H1 (cell line): Measurements from ENCODE around the gene ZNF106.

Experiments
- CEBPB ChIP-seq: IDR thresholded peaks from 2 replicates; pipeline ENCODE4 v1.6.1; 2012; ENCODE audit warnings: low read depth, low read length
- EP300 ChIP-seq, 2 experiments: IDR thresholded peaks; 1 replicate in 1 of 2; 2 replicates in 1 of 2; pipeline ENCODE4 v1.6.1; 2011 to 2012; ENCODE audit warnings: low read depth in 2 of 2, low read length in 2 of 2, mild to moderate bottlenecking in 2 of 2, borderline replicate concordance in 1 of 2, inconsistent platforms in 1 of 2, moderate library complexity in 1 of 2
- EZH2 ChIP-seq: fragments of 200-600 bp; sonication (generic); IDR thresholded peaks from 2 replicates; pipeline ENCODE4 v1.7.1; 2012; ENCODE audit warnings: low read depth, mild to moderate bottlenecking, moderate library complexity, low read length, inconsistent platforms; ENCODE audit not compliant: severe bottlenecking
- GABPA ChIP-seq: IDR thresholded peaks from 2 replicates; pipeline ENCODE4 v1.6.1; 2011; ENCODE audit warnings: mild to moderate bottlenecking, low read length, moderate library complexity, borderline replicate concordance; ENCODE audit not compliant: insufficient read depth
- JUN ChIP-seq: IDR thresholded peaks from 2 replicates; pipeline ENCODE4 v1.6.1; 2011; ENCODE audit warnings: low read depth, mild to moderate bottlenecking, improper control_type of control experiment, low read length
- JUND ChIP-seq: IDR thresholded peaks from 2 replicates; pipeline ENCODE4 v1.6.1; 2011; ENCODE audit warnings: mild to moderate bottlenecking, improper control_type of control experiment, low read length
- PHF8 ChIP-seq: fragments of 200-600 bp; sonication (generic); conservative IDR thresholded peaks from 2 replicates; pipeline ENCODE4 v1.7.1; 2012; ENCODE audit warnings: low read depth, mild to moderate bottlenecking, inconsistent platforms, low read length, moderate library complexity
- POLR2A ChIP-seq, 2 experiments: IDR thresholded peaks; 1 replicate in 1 of 2; 2 replicates in 1 of 2; pipeline ENCODE4 v1.6.1; 2011; ENCODE audit warnings: low read depth in 2 of 2, low read length in 2 of 2, mild to moderate bottlenecking in 2 of 2; ENCODE audit errors: control extremely low read depth in 1 of 2
- POLR2AphosphoS5 ChIP-seq: IDR thresholded peaks from 2 replicates; pipeline ENCODE4 v1.6.1; 2011; ENCODE audit warnings: low read depth, low read length
- SIN3A ChIP-seq, 2 experiments: IDR thresholded peaks in 1 of 2; conservative IDR thresholded peaks in 1 of 2; 2 replicates each; pipeline ENCODE4 v1.6.1; 2011 to 2012; ENCODE audit warnings: low read length in 2 of 2, improper control_type of control experiment in 1 of 2, low read depth in 1 of 2, mild to moderate bottlenecking in 1 of 2
- SIX5 ChIP-seq: IDR thresholded peaks from 2 replicates; pipeline ENCODE4 v1.6.1; 2011; ENCODE audit warnings: mild to moderate bottlenecking, low read depth, low read length
- TF ChIP-seq, protein P1 (sequence below): IDR thresholded peaks from 2 replicates; pipeline ENCODE4 v1.6.1; 2011; ENCODE audit warnings: low read length, improper control_type of control experiment

DNA sequence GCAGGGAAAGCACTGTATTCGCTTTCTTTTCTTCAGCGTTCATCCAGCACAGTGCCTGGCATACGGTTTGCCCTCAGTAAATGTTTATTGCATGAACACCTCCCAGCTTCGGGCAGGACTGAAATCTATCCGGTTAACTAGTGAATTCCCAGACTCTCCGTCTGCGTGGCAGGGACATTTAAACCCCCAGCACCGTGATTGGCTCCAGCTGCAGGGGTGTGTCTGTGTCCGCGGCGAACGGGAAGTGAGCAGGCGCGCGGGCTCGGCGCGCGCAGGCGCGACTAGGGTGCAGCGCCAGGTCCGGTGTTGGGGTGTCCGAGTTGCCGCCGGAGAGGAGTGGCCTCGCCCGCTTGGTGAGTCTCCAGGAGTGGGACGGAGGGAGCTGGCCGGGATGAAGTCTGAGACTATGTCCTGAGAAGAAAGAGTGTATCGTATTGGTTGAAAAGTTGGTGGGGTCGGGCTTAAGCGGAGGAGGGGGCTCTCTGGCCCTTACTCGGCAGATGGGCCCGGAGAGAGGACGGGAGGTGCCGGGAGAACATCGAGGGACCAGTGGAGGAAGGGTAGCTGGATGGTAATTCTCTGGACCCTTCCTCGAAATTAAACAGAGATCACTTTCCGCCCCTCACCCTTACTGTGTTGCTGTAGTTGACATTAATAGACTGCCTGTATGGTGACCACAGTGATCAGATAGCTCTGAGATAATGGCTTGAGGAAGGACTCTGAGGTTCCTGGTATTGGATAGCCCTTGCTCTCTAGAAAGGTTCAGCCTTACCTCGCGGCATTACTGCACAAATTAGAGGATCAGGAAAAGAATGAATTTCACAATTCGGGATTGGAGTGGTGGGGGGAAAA lies 4.6 kb upstream of the ZNF106 start, which contains the start of gene SNAP23:
- TF ChIP-seq EP300 (IDR thresholded peaks at IDR 0.05; ENCODE audit: borderline replicate concordance in 1 of 2, low read depth in 2 of 2, low read length in 2 of 2) (no peak), CEBPB (no peak), POLR2AphosphoS5 (peak; percentile 81), POLR2A (IDR thresholded peaks at IDR 0.05; ENCODE audit: control extremely low read depth in 1 of 2, low read depth in 2 of 2, low read length in 2 of 2) (peak; percentile 45 to 67), GABPA (no peak), JUN (no peak), SIX5 (no peak), SIN3A (conservative IDR thresholded peaks at IDR 0.05 in 1 of 2, IDR thresholded peaks at IDR 0.05 in 1 of 2; ENCODE audit: low read depth in 1 of 2, low read length in 2 of 2) (peak; percentile 8 to 61; a peak in 1 of 4 replicates), PHF8 (peak; percentile 67), JUND (no peak), EZH2 (no peak)
- TF ChIP-seq, protein P1, sequence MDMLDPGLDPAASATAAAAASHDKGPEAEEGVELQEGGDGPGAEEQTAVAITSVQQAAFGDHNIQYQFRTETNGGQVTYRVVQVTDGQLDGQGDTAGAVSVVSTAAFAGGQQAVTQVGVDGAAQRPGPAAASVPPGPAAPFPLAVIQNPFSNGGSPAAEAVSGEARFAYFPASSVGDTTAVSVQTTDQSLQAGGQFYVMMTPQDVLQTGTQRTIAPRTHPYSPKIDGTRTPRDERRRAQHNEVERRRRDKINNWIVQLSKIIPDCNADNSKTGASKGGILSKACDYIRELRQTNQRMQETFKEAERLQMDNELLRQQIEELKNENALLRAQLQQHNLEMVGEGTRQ, result no peak
